Testis (tissue), 2 donors: Measurements from ENCODE around the gene FAM163B.

Experiments used
- POLR2A ChIP-seq: fragments of 450-650 bp; IDR thresholded peaks from one replicate; pipeline ENCODE4 v1.6.1; 2017; ENCODE audit warnings: antibody characterized with exemption, mild to moderate bottlenecking, moderate library complexity
- TF ChIP-seq, protein P1 (sequence below), 3 experiments: fragments of 450-650 bp in 2 of 3; fragments of 200-600 bp in 1 of 3; sonication (generic) in 1 of 3; IDR thresholded peaks; one replicate each; pipeline ENCODE4 v1.5.1; 2016 to 2019; ENCODE audit warnings: antibody characterized with exemption in 3 of 3, mild to moderate bottlenecking in 2 of 3, moderate library complexity in 1 of 3

DNA sequence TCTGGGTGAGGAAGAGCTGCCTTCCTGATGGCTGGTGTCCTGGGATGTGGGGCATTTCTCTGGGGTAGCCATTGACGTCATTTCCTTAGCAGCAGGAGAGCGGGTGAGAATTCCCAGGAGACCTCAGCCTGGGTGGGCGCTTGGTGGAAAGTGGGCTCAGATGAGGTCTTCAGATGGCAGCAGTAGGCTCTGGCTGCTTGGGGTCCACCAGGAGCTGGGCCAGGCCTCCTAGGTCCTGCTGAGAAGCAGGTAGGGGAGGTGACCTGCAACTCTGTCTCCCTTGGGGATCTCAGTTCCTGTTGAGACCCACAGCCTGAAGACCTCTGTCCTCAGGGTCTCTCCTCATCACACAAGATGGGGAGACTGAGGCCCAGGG, 31.5 kb downstream of the FAM163B start:
- TF ChIP-seq, protein P1, sequence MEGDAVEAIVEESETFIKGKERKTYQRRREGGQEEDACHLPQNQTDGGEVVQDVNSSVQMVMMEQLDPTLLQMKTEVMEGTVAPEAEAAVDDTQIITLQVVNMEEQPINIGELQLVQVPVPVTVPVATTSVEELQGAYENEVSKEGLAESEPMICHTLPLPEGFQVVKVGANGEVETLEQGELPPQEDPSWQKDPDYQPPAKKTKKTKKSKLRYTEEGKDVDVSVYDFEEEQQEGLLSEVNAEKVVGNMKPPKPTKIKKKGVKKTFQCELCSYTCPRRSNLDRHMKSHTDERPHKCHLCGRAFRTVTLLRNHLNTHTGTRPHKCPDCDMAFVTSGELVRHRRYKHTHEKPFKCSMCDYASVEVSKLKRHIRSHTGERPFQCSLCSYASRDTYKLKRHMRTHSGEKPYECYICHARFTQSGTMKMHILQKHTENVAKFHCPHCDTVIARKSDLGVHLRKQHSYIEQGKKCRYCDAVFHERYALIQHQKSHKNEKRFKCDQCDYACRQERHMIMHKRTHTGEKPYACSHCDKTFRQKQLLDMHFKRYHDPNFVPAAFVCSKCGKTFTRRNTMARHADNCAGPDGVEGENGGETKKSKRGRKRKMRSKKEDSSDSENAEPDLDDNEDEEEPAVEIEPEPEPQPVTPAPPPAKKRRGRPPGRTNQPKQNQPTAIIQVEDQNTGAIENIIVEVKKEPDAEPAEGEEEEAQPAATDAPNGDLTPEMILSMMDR (IDR thresholded peaks at IDR 0.05) = no peak
- TF ChIP-seq POLR2A = no peak
